ENCODE results near the gene ANKMY1. TPM values are rescaled to one million over a fixed set of nuclear protein-coding genes. Genes with fewer than 3 reads are reported as not detected.

ANKMY1 gene
- total RNA-seq, 1 experiment from 2014 or later: 19.5 TPM

- H3K4me3 ChIP-seq (ENCODE audit: low read length): no peak overlapping the region
- intact Hi-C loops (cut with micrococcal nuclease): no loop called here
- H3K9ac ChIP-seq (ENCODE audit: low read length): no peak overlapping the region
- no peaks in the 10 kb centered on the region for H3K27me3 ChIP-seq (ENCODE audit: low read length)
- H4K20me1 ChIP-seq (ENCODE audit: low read length): no peaks in the 10 kb centered on the region; the same call in 1 of the 2 replicates
- peaks cover 46% of the 10 kb centered on the region for H3K79me2 ChIP-seq (ENCODE audit: low read length)
- CTCF ChIA-PET: no interaction called here
- H3K4me2 ChIP-seq (ENCODE audit: low read length): 0 out of 2 replicates have a peak overlapping the region, but pooled peaks have one; percentile 79
- no peak for ATAC-seq
- H2AFZ ChIP-seq (ENCODE audit: low read length): no peak overlapping the region
- DNase-seq: no peak
- H3F3A ChIP-seq (ENCODE audit: low read length, unreplicated experiment): peaks cover 7% of the 10 kb centered on the region
- H3K4me1 ChIP-seq (ENCODE audit: insufficient read depth, low read length): peaks cover 47% of the 10 kb centered on the region
- POLR2A ChIA-PET (ENCODE audit: unreplicated experiment): no interaction called here
- H3K9me3 ChIP-seq (ENCODE audit: low read length): no peaks in the 10 kb centered on the region
- no peaks in the 10 kb centered on the region for H3K9me2 ChIP-seq (replicated peaks; ENCODE audit: low read length)
- H3K36me3 ChIP-seq (ENCODE audit: low read depth, low read length): peaks cover 4% of the 10 kb centered on the region; the same call in 1 of the 2 replicates
- TSS peak; percentile 10 for BruUV-seq (replicated peaks)
- TF ChIP-seq CTCF (conservative IDR thresholded peaks at IDR 0.05; ENCODE audit: low read depth, low read length): no peak
- TF ChIP-seq EZH2 (IDR thresholded peaks at IDR 0.05; ENCODE audit: low read length, unreplicated experiment): no peak
- TF ChIP-seq EZH2phosphoT487 (IDR thresholded peaks at IDR 0.05; ENCODE audit: borderline replicate concordance, low read length): no peak
- H3K27ac ChIP-seq (ENCODE audit: low read length): peak overlapping the region; percentile 91; the same call in 1 of the 2 replicates
Observed at GRCh38 chr2:240578488-240578887, 20.7 kb upstream of the ANKMY1 start.

GRCh38 chr2:240578110-240578450 lies 20.3 kb upstream of the ANKMY1 start:
- no TSS peak for BruUV-seq (replicated peaks)
- CTCF ChIA-PET: no interaction called here
- Histone ChIP-seq H3K9ac (ENCODE audit: low read length) (no peak overlapping the region), H3K36me3 (ENCODE audit: low read depth, low read length) (peaks cover 4% of the 10 kb centered on the region; the same call in 1 of the 2 replicates), H3K27ac (ENCODE audit: low read length) (no peak overlapping the region), H3K4me2 (ENCODE audit: low read length) (no peak overlapping the region), H3K9me3 (ENCODE audit: low read length) (no peaks in the 10 kb centered on the region), H2AFZ (ENCODE audit: low read length) (no peak overlapping the region), H3K27me3 (ENCODE audit: low read length) (no peaks in the 10 kb centered on the region), H4K20me1 (ENCODE audit: low read length) (no peaks in the 10 kb centered on the region; the same call in 1 of the 2 replicates), H3K79me2 (ENCODE audit: low read length) (peaks cover 42% of the 10 kb centered on the region), H3K4me3 (ENCODE audit: low read length) (no peak overlapping the region), H3K4me1 (ENCODE audit: insufficient read depth, low read length) (peaks cover 43% of the 10 kb centered on the region), H3K9me2 (replicated peaks; ENCODE audit: low read length) (no peaks in the 10 kb centered on the region), H3F3A (ENCODE audit: low read length, unreplicated experiment) (peaks cover 7% of the 10 kb centered on the region)
- TF ChIP-seq CTCF (conservative IDR thresholded peaks at IDR 0.05; ENCODE audit: low read depth, low read length) (no peak), EZH2 (IDR thresholded peaks at IDR 0.05; ENCODE audit: low read length, unreplicated experiment) (no peak), EZH2phosphoT487 (IDR thresholded peaks at IDR 0.05; ENCODE audit: borderline replicate concordance, low read length) (no peak)
- POLR2A ChIA-PET (ENCODE audit: unreplicated experiment): no interaction called here
- intact Hi-C loops (cut with micrococcal nuclease): no loop called here
- ATAC-seq (no peak), DNase-seq (no peak)

- peaks cover 7% of the 10 kb centered on the region for H3F3A ChIP-seq (ENCODE audit: low read length, unreplicated experiment)
- peaks cover 4% of the 10 kb centered on the region; the same call in 1 of the 2 replicates for H3K36me3 ChIP-seq (ENCODE audit: low read depth, low read length)
- no peak overlapping the region for H3K27ac ChIP-seq (ENCODE audit: low read length)
- H3K9ac ChIP-seq (ENCODE audit: low read length): no peak overlapping the region
- intact Hi-C loops (cut with micrococcal nuclease): no loop called here
- no peak for DNase-seq
- H3K9me2 ChIP-seq (replicated peaks; ENCODE audit: low read length): no peaks in the 10 kb centered on the region
- H2AFZ ChIP-seq (ENCODE audit: low read length): no peak overlapping the region
- no peak for ATAC-seq
- peaks cover 36% of the 10 kb centered on the region for H3K79me2 ChIP-seq (ENCODE audit: low read length)
- no peak overlapping the region for H3K4me2 ChIP-seq (ENCODE audit: low read length)
- H3K27me3 ChIP-seq (ENCODE audit: low read length): no peaks in the 10 kb centered on the region
- BruUV-seq (replicated peaks): no TSS peak
- no peaks in the 10 kb centered on the region for H3K9me3 ChIP-seq (ENCODE audit: low read length)
- TF ChIP-seq EZH2 (IDR thresholded peaks at IDR 0.05; ENCODE audit: low read length, unreplicated experiment) (no peak), EZH2phosphoT487 (IDR thresholded peaks at IDR 0.05; ENCODE audit: borderline replicate concordance, low read length) (no peak), CTCF (conservative IDR thresholded peaks at IDR 0.05; ENCODE audit: low read depth, low read length) (no peak)
- ChIA-PET POLR2A (ENCODE audit: unreplicated experiment) (no interaction called here), CTCF (no interaction called here)
- H4K20me1 ChIP-seq (ENCODE audit: low read length): no peaks in the 10 kb centered on the region; the same call in 1 of the 2 replicates
- peaks cover 38% of the 10 kb centered on the region for H3K4me1 ChIP-seq (ENCODE audit: insufficient read depth, low read length)
- H3K4me3 ChIP-seq (ENCODE audit: low read length): no peak overlapping the region
Observed at GRCh38 chr2:240577281-240578109, 19.7 kb upstream of the ANKMY1 start.

Measured in PC-3 (cell line).